ENCODE results near the gene SLC6A11. TPM values are rescaled to one million over a fixed set of nuclear protein-coding genes. Genes with fewer than 3 reads are reported as not detected.

SLC6A11 gene
- total RNA-seq, 1 experiment from 2014 or later, result not detected

- CTCF ChIA-PET, result no interaction called here
These were observed 45.0 kb upstream of the SLC6A11 start for GRCh38 chr3:10770981-10771380.

GRCh38 chr3:10771486-10772270, 44.4 kb upstream of the SLC6A11 start:
- POLR2A ChIA-PET (ENCODE audit: unreplicated experiment), result no interaction called here
- Histone ChIP-seq H4K20me1 (ENCODE audit: insufficient read depth) (no peaks in the 10 kb centered on the region), H3K4me1 (replicated peaks; ENCODE audit: insufficient read depth) (no peaks in the 10 kb centered on the region), H3K4me2 (no peak overlapping the region), H3F3A (ENCODE audit: insufficient read depth, low read depth) (no peaks in the 10 kb centered on the region), H3K4me3 (no peak overlapping the region), H3K27ac (no peak overlapping the region), H3K36me3 (ENCODE audit: low read depth) (no peaks in the 10 kb centered on the region), H2AFZ (no peak overlapping the region), H3K79me2 (ENCODE audit: low read depth) (no peaks in the 10 kb centered on the region), H3K27me3 (ENCODE audit: insufficient read depth, low read depth) (peaks cover 91% of the 10 kb centered on the region), H3K9me3 (ENCODE audit: insufficient read depth, low read depth) (no peaks in the 10 kb centered on the region), H3K9me2 (ENCODE audit: insufficient read depth) (no peaks in the 10 kb centered on the region)
- no TSS peak for BruUV-seq (replicated peaks)
- CTCF ChIA-PET, result no interaction called here
- intact Hi-C loops (cut with micrococcal nuclease; ENCODE audit: unreplicated experiment), result no loop called here
- no peak for DNase-seq
- no peak for TF ChIP-seq CTCF (conservative IDR thresholded peaks at IDR 0.05)
- no peak for TF ChIP-seq EZH2 (IDR thresholded peaks at IDR 0.05; ENCODE audit: low read depth)

More at GRCh38 chr3:10770981-10771380, 45.0 kb upstream of the SLC6A11 start:
- no peaks in the 10 kb centered on the region for H3K4me1 ChIP-seq (replicated peaks; ENCODE audit: insufficient read depth)
- no peak for DNase-seq
- TF ChIP-seq EZH2 (IDR thresholded peaks at IDR 0.05; ENCODE audit: low read depth) (no peak), CTCF (conservative IDR thresholded peaks at IDR 0.05) (no peak)
- H3K27ac ChIP-seq, result no peak overlapping the region
- H3K4me2 ChIP-seq, result no peak overlapping the region
- no peaks in the 10 kb centered on the region for H3F3A ChIP-seq (ENCODE audit: insufficient read depth, low read depth)
- BruUV-seq (replicated peaks), result no TSS peak
- no peaks in the 10 kb centered on the region for H3K79me2 ChIP-seq (ENCODE audit: low read depth)
- H3K36me3 ChIP-seq (ENCODE audit: low read depth), result no peaks in the 10 kb centered on the region
- H3K27me3 ChIP-seq (ENCODE audit: insufficient read depth, low read depth), result peaks cover 84% of the 10 kb centered on the region
- H3K4me3 ChIP-seq, result no peak overlapping the region
- no peaks in the 10 kb centered on the region for H4K20me1 ChIP-seq (ENCODE audit: insufficient read depth)
- H3K9me3 ChIP-seq (ENCODE audit: insufficient read depth, low read depth), result no peaks in the 10 kb centered on the region
- POLR2A ChIA-PET (ENCODE audit: unreplicated experiment), result no interaction called here
- intact Hi-C loops (cut with micrococcal nuclease; ENCODE audit: unreplicated experiment), result no loop called here
- H3K9me2 ChIP-seq (ENCODE audit: insufficient read depth), result no peaks in the 10 kb centered on the region
- H2AFZ ChIP-seq, result no peak overlapping the region

GRCh38 chr3:10772271-10773161, 43.5 kb upstream of the SLC6A11 start:
- Histone ChIP-seq H3K27me3 (ENCODE audit: insufficient read depth, low read depth) (peaks cover 94% of the 10 kb centered on the region), H3K4me2 (no peak overlapping the region), H3K4me1 (replicated peaks; ENCODE audit: insufficient read depth) (no peaks in the 10 kb centered on the region), H3K9me3 (ENCODE audit: insufficient read depth, low read depth) (no peaks in the 10 kb centered on the region), H4K20me1 (ENCODE audit: insufficient read depth) (no peaks in the 10 kb centered on the region), H3K9me2 (ENCODE audit: insufficient read depth) (no peaks in the 10 kb centered on the region), H3K79me2 (ENCODE audit: low read depth) (no peaks in the 10 kb centered on the region), H3K36me3 (ENCODE audit: low read depth) (no peaks in the 10 kb centered on the region), H3F3A (ENCODE audit: insufficient read depth, low read depth) (no peaks in the 10 kb centered on the region), H2AFZ (no peak overlapping the region), H3K4me3 (no peak overlapping the region), H3K27ac (no peak overlapping the region)
- TF ChIP-seq EZH2 (IDR thresholded peaks at IDR 0.05; ENCODE audit: low read depth), result no peak
- TF ChIP-seq CTCF (conservative IDR thresholded peaks at IDR 0.05), result peak; percentile 54
- no peak for DNase-seq
- CTCF ChIA-PET, result no interaction called here
- POLR2A ChIA-PET (ENCODE audit: unreplicated experiment), result no interaction called here
- intact Hi-C loops (cut with micrococcal nuclease; ENCODE audit: unreplicated experiment), result no loop called here
- BruUV-seq (replicated peaks), result no TSS peak
